NCI-H128 (cell line): Measurements from ENCODE around the gene CCDC137.

ENCODE experiments used
- DNase-seq: peaks from one replicate; lab custom pipeline; 2025; ENCODE audit not compliant: unreplicated experiment; lab: John Stamatoyannopoulos, UW

Gene CCDC137

GRCh38 chr17:81714412-81715106 is 48.0 kb downstream of the CCDC137 start:
- no peak for DNase-seq

GRCh38 chr17:81715107-81715871 is 48.8 kb downstream of the CCDC137 start:
- no peak for DNase-seq

DNA sequence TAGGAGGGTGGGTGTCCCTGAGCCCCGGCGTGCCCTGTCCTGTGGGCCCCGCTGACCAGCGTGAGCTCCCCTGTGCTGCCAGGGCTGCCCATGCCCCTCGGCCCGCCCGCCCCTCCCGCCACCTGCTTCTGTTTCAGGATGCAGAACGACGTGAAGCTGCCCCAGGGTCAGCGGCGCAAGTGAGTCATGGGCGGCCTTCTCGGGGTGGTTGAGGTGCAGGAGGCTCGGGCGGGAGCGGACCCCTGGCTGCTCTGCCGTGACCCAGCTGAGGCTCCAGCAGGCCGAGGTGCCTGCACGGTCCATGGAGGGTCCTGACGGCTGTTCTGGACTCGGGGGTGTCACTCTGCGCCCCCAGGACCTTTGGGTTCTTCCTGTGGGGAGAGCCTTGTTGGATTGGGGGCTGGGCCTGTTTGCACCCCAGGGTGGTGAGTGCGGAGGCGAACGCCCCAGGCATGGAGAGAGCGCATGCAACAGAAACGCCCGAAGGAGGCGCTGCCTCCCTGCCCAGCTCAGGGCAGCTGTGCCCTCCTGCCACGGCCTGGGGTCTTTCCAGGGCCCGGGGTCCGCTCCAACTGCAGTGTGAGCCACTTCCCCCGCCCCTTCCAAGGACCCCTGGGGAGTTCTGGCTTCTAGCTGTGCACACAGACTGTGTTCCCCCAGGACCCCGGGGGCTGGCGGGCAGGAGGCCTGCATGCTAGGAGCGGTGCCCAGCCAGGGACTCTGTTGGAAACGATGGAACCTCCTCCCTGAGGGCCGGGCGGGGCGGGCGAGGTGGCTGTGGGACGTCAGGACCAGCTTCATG is 49.5 kb downstream of the CCDC137 start:
- no peak for DNase-seq

- DNase-seq = no peak
These were observed 50.1 kb downstream of the CCDC137 start for GRCh38 chr17:81716674-81716996.

GRCh38 chr17:81717049-81717765 is 50.7 kb downstream of the CCDC137 start:
- DNase-seq = no peak

- no peak for DNase-seq
These were observed 51.2 kb downstream of the CCDC137 start for GRCh38 chr17:81717766-81718089.

DNA sequence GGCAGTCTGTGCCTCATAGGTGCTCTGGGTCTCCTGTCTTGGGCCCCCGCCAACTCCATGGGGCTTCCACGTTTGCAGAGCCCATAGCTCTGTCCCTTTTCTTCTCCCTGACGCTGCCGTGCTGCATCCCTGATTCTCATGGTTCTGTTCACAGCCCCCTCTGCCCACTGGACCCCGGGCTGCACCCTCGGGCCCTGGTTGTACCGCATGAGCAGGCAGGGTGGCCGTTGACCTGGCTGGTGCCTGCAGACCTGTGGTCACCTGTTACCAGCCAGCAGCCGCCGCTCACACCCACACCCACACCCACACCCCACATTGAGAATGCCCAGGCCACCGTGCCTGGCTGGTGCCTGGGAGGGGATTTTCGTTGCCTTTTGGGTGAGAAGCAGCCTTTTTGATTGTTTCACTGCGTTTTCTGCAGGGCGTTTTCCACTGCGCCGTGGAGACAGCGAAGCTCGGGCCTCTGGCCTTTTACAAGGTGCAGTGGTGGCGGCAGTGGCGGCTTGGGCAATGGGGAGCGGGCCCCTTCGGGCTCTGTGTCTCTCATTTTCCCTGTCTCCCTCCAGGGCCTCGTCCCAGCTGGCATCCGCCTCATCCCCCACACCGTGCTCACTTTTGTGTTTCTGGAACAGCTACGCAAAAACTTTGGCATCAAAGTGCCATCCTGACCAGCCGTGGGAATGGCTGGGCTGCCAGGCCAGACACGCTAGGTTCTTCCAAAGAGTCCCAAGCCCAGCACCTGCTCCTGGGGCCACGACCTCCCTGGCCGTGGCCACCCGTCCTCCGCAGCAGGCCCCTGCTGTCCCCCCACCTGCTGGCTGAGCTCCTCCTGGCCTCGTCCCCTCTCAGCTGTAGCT is 53.1 kb downstream of the CCDC137 start:
- DNase-seq = no peak

GRCh38 chr17:81720267-81721071 is 53.9 kb downstream of the CCDC137 start:
- DNase-seq = no peak

GRCh38 chr17:81722184-81723120 is 55.9 kb downstream of the CCDC137 start:
- no peak for DNase-seq
